ENCODE results near the gene SLC6A7.
"Not testable (repeated sequence)": the region's sequence is repeated elsewhere in the genome, so short reads cannot be mapped to it uniquely, and the experiment has no call there.

Gene SLC6A7

GRCh38 chr5:150239794-150240122 lies 49.9 kb downstream of the SLC6A7 start:
- no peak for DNase-seq (ENCODE audit: low read depth in 1 of 2, low spot score in 1 of 2)

GRCh38 chr5:150241298-150242160 lies 51.7 kb downstream of the SLC6A7 start:
- DNase-seq (ENCODE audit: low read depth in 1 of 2, low spot score in 1 of 2), result no peak

- DNase-seq (ENCODE audit: low read depth in 1 of 2, low spot score in 1 of 2), result no peak
Measured at GRCh38 chr5:150242251-150242894, 52.5 kb downstream of the SLC6A7 start.

GRCh38 chr5:150243590-150243989 lies 53.7 kb downstream of the SLC6A7 start:
- no peak for DNase-seq (ENCODE audit: low read depth in 1 of 2, low spot score in 1 of 2)

GRCh38 chr5:150244209-150244608 lies 54.3 kb downstream of the SLC6A7 start:
- DNase-seq (ENCODE audit: low read depth in 1 of 2, low spot score in 1 of 2), result no peak

- no peak for DNase-seq (ENCODE audit: low read depth in 1 of 2, low spot score in 1 of 2)
Measured at GRCh38 chr5:150245111-150245789, 55.4 kb downstream of the SLC6A7 start.

GRCh38 chr5:150245808-150246207 lies 55.9 kb downstream of the SLC6A7 start:
- no peak for DNase-seq (ENCODE audit: low read depth in 1 of 2, low spot score in 1 of 2)

- DNase-seq (ENCODE audit: low read depth in 1 of 2, low spot score in 1 of 2), result no peak
Measured at GRCh38 chr5:150246429-150246828, 56.6 kb downstream of the SLC6A7 start.

GRCh38 chr5:150246835-150247234 lies 57.0 kb downstream of the SLC6A7 start:
- DNase-seq (ENCODE audit: low read depth in 1 of 2, low spot score in 1 of 2), result no peak

GRCh38 chr5:150247726-150248125 lies 57.9 kb downstream of the SLC6A7 start:
- no peak for DNase-seq (ENCODE audit: low read depth in 1 of 2, low spot score in 1 of 2)

GRCh38 chr5:150248493-150248892 lies 58.6 kb downstream of the SLC6A7 start:
- DNase-seq (ENCODE audit: low read depth in 1 of 2, low spot score in 1 of 2), result not testable (repeated sequence)

GRCh38 chr5:150248946-150249345 lies 59.1 kb downstream of the SLC6A7 start:
- no peak for DNase-seq (ENCODE audit: low read depth in 1 of 2, low spot score in 1 of 2)

- no peak for DNase-seq (ENCODE audit: low read depth in 1 of 2, low spot score in 1 of 2)
Measured at GRCh38 chr5:150249744-150250143, 59.9 kb downstream of the SLC6A7 start.

- DNase-seq (ENCODE audit: low read depth in 1 of 2, low spot score in 1 of 2), result no peak
Measured at GRCh38 chr5:150251504-150251903, 61.6 kb downstream of the SLC6A7 start.

GRCh38 chr5:150252489-150252888 lies 62.6 kb downstream of the SLC6A7 start:
- no peak for DNase-seq (ENCODE audit: low read depth in 1 of 2, low spot score in 1 of 2)

- DNase-seq (ENCODE audit: low read depth in 1 of 2, low spot score in 1 of 2), result no peak
Measured at GRCh38 chr5:150253416-150254208, 63.8 kb downstream of the SLC6A7 start.

GRCh38 chr5:150254363-150254762 lies 64.5 kb downstream of the SLC6A7 start:
- DNase-seq (ENCODE audit: low read depth in 1 of 2, low spot score in 1 of 2), result no peak

GRCh38 chr5:150254774-150255173 lies 64.9 kb downstream of the SLC6A7 start:
- DNase-seq (ENCODE audit: low read depth in 1 of 2, low spot score in 1 of 2), result no peak

GRCh38 chr5:150255659-150256409 lies 66.0 kb downstream of the SLC6A7 start:
- DNase-seq (ENCODE audit: low read depth in 1 of 2, low spot score in 1 of 2), result no peak

GRCh38 chr5:150256410-150257064 lies 66.7 kb downstream of the SLC6A7 start:
- no peak for DNase-seq (ENCODE audit: low read depth in 1 of 2, low spot score in 1 of 2)

All from activated T-helper 1 cell treated with anti-CD3 and anti-CD28 coated beads, Interleukin-2, amount 50 U/mL, for 16 hours (primary cell).